Loucy (cell line): ENCODE measurements around the gene SLC38A10.

ENCODE experiments used
- H2AFZ ChIP-seq: fragments of 200-600 bp; sonication (generic); 2 replicates; pipeline ENCODE4 v1.6.0; 2016; ENCODE audit warnings: antibody characterized with exemption, mild to moderate bottlenecking, low read length, moderate library complexity
- H3F3A ChIP-seq: fragments of 200-600 bp; 2 replicates; pipeline ENCODE4 v1.6.0; 2016; ENCODE audit warnings: antibody characterized with exemption, low read depth, mild to moderate bottlenecking
- H3K27me3 ChIP-seq: fragments of 200-600 bp; sonication (generic); 2 replicates; pipeline ENCODE4 v1.6.1; 2014; ENCODE audit warnings: low read length, mild to moderate bottlenecking; ENCODE audit not compliant: insufficient read depth, poor library complexity, severe bottlenecking
- H3K36me3 ChIP-seq: fragments of 200-600 bp; sonication (generic); 2 replicates; pipeline ENCODE4 v1.6.1; 2016; ENCODE audit warnings: low read length; ENCODE audit not compliant: insufficient read depth
- H3K4me1 ChIP-seq: fragments of 200-600 bp; sonication (generic); 2 replicates; pipeline ENCODE4 v1.5.1; 2014; ENCODE audit warnings: low read length, mild to moderate bottlenecking; ENCODE audit not compliant: insufficient read depth, poor library complexity, severe bottlenecking
- H3K4me2 ChIP-seq: fragments of 200-600 bp; sonication (generic); 2 replicates; pipeline ENCODE4 v1.6.0; 2014; ENCODE audit warnings: antibody characterized with exemption, low read length, low read depth, mild to moderate bottlenecking; ENCODE audit not compliant: poor library complexity, severe bottlenecking
- H3K4me3 ChIP-seq: fragments of 200-600 bp; sonication (generic); 2 replicates; pipeline ENCODE4 v1.5.1; 2014; ENCODE audit warnings: low read length, mild to moderate bottlenecking, mixed read lengths; ENCODE audit not compliant: poor library complexity, severe bottlenecking
- H3K79me2 ChIP-seq: fragments of 200-600 bp; sonication (generic); 2 replicates; pipeline ENCODE4 v1.6.1; 2014; ENCODE audit warnings: low read length; ENCODE audit not compliant: insufficient read depth
- H3K9ac ChIP-seq: fragments of 200-600 bp; sonication (generic); 2 replicates; pipeline ENCODE4 v1.6.0; 2014; ENCODE audit warnings: mild to moderate bottlenecking, low read depth, low read length, moderate library complexity; ENCODE audit not compliant: poor library complexity, severe bottlenecking
- H3K9me2 ChIP-seq: fragments of 200-600 bp; sonication (generic); replicated peaks from 2 replicates; pipeline ENCODE4 v1.6.1; 2016; ENCODE audit warnings: low read depth, low read length, mixed read lengths
- H3K9me3 ChIP-seq: fragments of 200-600 bp; sonication (generic); 2 replicates; pipeline ENCODE4 v1.6.1; 2014; ENCODE audit warnings: mild to moderate bottlenecking, antibody characterized with exemption, low read length, low read depth; ENCODE audit not compliant: insufficient read depth
- H4K20me1 ChIP-seq: fragments of 200-600 bp; sonication (generic); 2 replicates; pipeline ENCODE4 v1.6.0; 2014; ENCODE audit warnings: antibody characterized with exemption, low read length, mild to moderate bottlenecking; ENCODE audit not compliant: insufficient read depth, poor library complexity, severe bottlenecking
- CTCF ChIP-seq: fragments of 200-600 bp; sonication (generic); conservative IDR thresholded peaks from 2 replicates; pipeline ENCODE4 v1.5.1; 2014; ENCODE audit warnings: mild to moderate bottlenecking, antibody characterized with exemption, low read length
- EZH2phosphoT487 ChIP-seq: fragments of 200-600 bp; IDR thresholded peaks from 2 replicates; pipeline ENCODE4 v1.6.1; 2018; ENCODE audit warnings: antibody characterized with exemption, mild to moderate bottlenecking, moderate library complexity, borderline replicate concordance

The SLC38A10 gene

GRCh38 chr17:81300586-81301155 lies 5.6 kb upstream of the SLC38A10 start:
- H3K4me1 ChIP-seq, result peaks cover 3% of the 10 kb centered on the region
- TF ChIP-seq EZH2phosphoT487, result no peak
- no peak for TF ChIP-seq CTCF
- no peaks in the 10 kb centered on the region for H3K27me3 ChIP-seq
- no peaks in the 10 kb centered on the region for H3K9me2 ChIP-seq
- no peak overlapping the region for H2AFZ ChIP-seq
- no peaks in the 10 kb centered on the region for H3F3A ChIP-seq
- H3K9ac ChIP-seq, result no peak overlapping the region
- no peaks in the 10 kb centered on the region for H3K36me3 ChIP-seq
- H4K20me1 ChIP-seq, result no peaks in the 10 kb centered on the region
- H3K79me2 ChIP-seq, result peaks cover 3% of the 10 kb centered on the region
- H3K9me3 ChIP-seq, result no peaks in the 10 kb centered on the region
- no peak overlapping the region for H3K4me3 ChIP-seq
- no peak overlapping the region for H3K4me2 ChIP-seq

GRCh38 chr17:81299846-81300585 lies 4.9 kb upstream of the SLC38A10 start:
- Histone ChIP-seq H3K27me3 (no peaks in the 10 kb centered on the region), H3K4me1 (peaks cover 5% of the 10 kb centered on the region), H3K4me2 (no peak overlapping the region), H3F3A (no peaks in the 10 kb centered on the region), H4K20me1 (no peaks in the 10 kb centered on the region), H3K4me3 (no peak overlapping the region), H2AFZ (no peak overlapping the region), H3K9ac (no peak overlapping the region), H3K9me2 (no peaks in the 10 kb centered on the region), H3K9me3 (no peaks in the 10 kb centered on the region), H3K36me3 (no peaks in the 10 kb centered on the region), H3K79me2 (peaks cover 9% of the 10 kb centered on the region)
- TF ChIP-seq CTCF (no peak), EZH2phosphoT487 (no peak)

GRCh38 chr17:81298991-81299738 lies 4.1 kb upstream of the SLC38A10 start:
- no peaks in the 10 kb centered on the region for H3K36me3 ChIP-seq
- no peaks in the 10 kb centered on the region for H4K20me1 ChIP-seq
- H2AFZ ChIP-seq, result no peak overlapping the region
- H3K4me3 ChIP-seq, result no peak overlapping the region
- H3K79me2 ChIP-seq, result peaks cover 17% of the 10 kb centered on the region
- H3K4me2 ChIP-seq, result no peak overlapping the region
- peaks cover 5% of the 10 kb centered on the region for H3K4me1 ChIP-seq
- no peak overlapping the region for H3K9ac ChIP-seq
- no peaks in the 10 kb centered on the region for H3K9me2 ChIP-seq
- no peaks in the 10 kb centered on the region for H3F3A ChIP-seq
- no peaks in the 10 kb centered on the region for H3K27me3 ChIP-seq
- H3K9me3 ChIP-seq, result no peaks in the 10 kb centered on the region
- no peak for TF ChIP-seq EZH2phosphoT487
- no peak for TF ChIP-seq CTCF
